Measurements from ENCODE around the gene KIAA1328.

Gene KIAA1328

DNA sequence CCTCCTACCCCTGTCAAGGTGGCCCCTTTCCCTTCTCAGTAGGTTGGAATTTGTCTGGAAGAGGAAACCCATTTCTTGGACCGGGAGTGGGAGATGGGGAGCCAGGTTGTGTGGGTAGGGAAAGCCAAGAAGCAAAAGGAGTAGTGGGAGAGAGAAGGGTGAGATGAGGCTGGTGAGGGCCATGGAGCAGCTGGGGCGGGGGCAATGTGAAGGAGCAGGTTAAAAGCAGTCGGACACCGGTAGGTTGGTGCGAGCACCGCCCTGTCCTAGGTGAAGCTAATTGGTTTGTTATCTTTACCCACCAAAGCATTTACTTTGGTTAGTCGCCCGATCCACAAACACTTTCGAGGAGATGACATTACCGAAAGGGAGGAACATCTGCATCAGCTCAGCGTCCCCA, 429.9 kb downstream of the KIAA1328 start:
- no peak for DNase-seq

DNA sequence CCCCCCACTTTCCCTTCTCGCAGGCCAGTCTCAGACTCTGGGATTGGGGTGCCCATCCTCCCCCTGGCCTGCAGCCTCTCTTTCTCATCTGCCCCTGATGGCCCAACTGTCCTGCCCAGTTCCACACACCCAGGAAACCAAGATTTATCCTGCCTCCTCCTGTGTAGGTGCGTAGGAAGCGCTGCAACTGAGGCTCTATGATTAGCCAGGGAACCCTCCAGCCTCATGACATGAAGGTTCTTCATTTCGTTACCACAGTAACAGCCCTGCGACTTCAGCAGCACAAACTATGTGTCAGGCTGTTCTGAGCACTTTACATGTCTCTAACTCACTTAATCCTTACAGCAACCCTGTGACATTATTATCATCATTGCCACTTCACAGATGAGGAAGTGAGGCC, 430.8 kb downstream of the KIAA1328 start:
- DNase-seq = no peak

DNA sequence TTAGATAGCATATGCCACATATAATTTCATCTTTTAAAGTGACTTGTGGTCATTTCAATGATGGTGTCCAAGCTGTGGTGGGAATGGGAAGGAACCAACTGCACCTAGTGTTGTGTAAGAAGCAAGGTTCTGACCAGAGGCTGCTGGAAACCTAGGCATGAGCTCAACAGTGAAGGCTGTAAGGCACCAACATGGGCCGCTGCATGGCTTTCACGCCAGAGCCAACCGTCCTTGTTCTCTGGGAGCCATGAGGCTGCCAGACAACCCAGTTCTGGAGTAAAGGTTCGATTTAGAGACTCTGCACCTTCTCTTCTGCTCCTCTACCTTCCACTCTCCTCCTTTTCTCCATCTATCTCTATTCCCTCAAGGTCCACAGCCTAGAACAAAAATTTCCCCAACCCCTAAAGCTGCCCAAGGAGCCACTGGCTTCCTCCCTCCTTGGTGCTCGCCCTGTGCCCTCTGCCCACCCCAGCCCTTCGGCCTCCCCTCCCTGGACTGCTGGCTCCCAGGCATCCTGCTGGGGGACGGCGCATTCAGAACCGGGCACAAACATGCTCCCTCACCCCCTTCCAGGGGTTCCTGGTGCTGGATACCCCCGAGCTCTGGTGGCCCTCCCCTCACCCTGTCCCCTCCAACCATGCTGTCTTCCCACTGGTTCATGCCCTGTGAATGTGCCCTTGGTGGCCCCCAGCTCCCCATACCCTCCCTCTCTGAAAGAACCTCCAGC, 431.6 kb downstream of the KIAA1328 start:
- no peak for DNase-seq

DNA sequence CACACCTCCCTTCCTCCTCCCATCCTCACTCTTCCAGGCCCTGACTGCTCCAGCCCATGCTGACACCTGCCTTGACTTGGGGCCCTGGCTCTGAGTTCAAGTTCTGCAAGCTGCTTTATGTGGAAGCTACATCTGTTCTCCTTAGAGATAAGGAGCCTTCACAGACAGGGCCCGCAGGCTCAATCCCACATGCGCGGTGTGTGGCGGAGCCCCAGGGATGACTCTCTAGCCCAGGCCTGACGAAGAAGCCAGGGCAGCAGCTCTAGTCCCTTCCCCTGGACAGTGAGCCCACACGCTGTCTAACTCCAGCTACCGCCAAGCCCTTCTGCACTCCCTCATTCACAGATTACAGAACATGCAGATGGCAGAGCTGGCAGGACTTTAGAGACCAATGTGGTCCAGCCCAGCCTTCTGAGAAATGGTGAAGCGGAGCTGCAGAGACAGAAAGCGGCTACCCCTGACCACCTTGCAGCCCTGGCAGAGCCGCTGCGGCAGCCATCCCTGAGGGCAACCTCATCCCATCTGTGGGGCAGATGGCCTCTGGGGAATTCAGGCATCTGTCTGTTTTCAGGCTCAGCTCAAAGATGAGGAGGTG, 432.4 kb downstream of the KIAA1328 start:
- DNase-seq = peak; percentile 26

DNA sequence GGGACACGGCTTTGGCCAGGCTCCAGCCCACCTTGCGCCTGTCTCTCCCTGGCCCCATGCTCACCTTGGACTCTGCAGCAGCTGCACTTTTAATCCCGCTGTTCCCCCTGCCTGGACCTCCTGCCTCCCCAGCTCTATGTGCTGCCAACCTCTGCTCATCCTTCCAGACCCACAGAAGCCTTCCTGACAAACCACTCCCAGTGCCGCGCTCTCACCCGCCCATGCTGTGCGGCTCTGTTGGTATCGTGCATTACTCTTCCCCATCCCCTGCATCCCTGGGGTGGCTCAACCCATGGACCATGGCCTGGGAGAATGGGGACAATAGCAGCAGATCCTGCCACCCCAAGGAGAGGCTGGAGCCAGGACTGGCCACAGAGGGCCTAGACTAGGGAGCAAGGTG, 433.1 kb downstream of the KIAA1328 start:
- DNase-seq = no peak

DNA sequence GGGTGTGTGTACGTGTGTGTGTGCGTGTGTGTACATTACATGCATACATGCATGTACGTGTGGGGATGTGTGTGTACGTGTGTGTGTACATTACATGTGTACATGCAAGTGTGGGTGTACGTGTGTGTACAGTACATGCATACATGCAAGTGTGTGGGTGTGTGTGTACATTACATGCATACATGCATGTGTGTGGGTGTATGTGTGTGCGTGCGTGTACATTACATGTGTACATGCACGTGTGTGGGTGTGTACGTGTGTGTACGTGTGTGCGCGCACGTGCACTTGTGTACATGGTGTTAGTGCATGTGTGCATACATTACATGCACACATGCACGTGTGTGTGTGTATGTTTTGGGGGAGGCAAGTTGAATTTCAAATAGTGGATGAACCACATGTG, 436.0 kb downstream of the KIAA1328 start:
- DNase-seq = no peak

DNA sequence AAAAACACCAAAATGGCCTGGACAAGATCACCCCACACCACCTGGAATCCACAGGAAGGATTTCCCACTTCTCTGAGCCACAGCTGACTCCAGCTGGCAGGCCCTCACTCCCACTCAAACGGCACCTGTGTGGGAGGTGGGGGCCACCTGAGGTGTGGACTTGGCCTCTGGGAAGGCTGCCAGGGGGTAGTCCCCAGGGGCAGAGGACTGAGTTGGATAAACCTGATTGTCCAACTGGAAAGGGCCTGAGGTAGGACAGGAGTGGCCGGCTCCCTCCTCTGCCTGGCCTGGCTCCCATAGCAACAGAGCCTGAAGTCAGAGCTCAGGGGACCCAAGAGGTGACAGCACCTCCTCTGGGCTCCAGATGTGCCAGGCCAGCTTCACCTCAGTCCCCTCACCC, 436.5 kb downstream of the KIAA1328 start:
- no peak for DNase-seq

DNA sequence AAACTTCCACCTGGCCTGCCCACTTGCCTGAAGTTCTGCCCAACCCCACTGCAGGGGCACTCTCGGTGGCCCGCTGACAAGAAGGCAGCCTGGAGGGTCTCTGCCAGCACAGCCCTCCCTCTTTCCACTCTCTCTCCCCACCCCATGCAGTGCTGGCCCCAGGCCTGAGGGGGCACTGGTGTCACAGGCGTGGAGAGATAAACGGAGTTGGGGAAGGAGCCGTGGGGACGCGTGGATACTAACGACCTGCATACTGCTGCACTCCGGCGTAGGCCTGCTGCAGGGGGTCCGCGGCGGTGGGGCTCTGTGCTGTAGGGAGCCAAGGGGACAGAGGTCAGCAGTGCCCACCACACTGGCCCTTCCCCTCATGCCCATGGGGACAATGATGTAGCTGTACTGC, 437.4 kb downstream of the KIAA1328 start:
- DNase-seq = no peak

DNA sequence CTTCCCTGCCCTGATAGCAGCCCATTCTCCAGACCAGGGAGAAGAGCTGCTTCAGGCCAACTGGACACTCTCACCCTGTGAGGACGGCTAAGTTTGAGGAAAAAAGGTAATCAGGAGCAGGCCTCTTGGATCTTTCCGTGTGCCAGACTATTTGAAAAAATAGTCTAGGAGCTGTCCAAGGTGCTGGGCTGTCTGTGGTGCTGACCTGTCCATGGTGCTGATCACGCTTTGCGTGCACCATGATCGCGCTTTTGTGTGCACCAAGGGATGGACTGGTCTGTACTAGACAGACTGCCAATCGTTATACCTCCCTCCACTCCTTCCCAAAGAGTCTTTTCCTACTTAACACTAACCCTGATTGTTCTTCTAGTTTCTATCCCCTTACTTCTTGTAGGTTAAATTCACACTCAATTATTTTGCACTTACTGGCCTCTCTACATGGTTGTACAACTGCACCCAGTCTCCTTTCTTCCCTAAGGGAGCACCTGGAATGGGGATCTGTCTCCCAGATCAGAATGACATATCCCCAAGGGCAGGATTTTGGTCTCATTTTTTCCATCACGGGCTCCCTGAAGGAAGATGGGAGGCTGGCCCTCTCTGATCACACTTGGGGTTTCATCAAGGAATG, 441.2 kb downstream of the KIAA1328 start:
- no peak for DNase-seq

DNA sequence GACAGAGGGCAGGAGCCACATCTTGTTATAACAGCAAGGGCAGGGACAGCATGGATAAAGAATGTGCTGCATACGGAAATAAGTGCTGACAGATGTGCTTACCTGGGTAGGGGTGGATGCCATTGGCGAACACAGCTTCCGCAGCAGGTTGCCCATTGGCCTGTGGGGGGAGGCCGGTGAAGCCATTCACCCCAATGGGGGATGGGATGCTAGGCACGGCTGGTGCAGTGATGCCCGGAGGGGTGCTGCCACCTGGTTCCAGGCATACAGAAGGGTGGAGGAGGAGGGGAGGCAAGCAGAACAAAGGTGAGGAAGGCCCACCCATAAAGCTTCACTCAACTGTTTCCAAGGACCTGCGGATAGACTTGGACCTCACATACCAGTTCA, 441.7 kb downstream of the KIAA1328 start:
- DNase-seq = no peak

DNA sequence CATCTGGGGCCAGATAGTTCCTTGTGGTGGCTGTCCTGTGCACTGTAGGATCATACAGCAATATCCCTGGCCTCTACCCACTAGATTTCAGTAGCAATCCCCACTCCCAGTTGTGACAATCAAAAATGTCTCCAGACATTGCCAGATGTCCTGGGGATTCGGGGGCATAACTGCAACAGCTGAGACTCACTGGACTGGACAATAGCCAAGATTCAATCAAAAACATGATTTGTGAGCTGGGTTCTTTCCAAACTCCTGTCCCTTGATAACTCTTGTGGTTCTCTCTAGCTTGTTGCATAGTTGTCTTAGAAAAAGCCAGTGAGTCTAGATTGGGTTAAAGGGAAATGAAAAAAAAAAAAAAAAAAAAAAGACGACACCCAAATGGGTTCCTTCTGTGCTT, 443.3 kb downstream of the KIAA1328 start:
- peak; percentile 90 for DNase-seq

DNA sequence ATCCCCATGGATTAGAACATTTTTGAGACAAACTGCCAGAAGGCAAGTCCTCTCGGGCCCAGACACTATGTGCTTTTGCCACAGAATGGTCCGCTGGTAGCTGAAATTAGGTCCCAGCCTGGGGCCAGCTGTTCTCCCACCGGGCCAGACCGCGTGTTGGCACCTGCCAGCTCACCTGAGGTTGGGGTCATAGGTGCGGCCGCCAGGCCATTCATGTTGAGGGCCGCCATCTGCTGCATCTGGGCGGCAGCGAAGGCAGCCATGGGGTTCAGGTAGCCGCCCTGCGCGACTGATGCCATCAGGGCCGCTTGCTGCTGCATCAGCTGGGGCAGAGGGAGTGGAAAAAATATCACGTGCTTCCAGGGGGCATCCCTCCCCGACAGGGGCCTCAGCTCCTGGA, 443.9 kb downstream of the KIAA1328 start:
- no peak for DNase-seq

DNA sequence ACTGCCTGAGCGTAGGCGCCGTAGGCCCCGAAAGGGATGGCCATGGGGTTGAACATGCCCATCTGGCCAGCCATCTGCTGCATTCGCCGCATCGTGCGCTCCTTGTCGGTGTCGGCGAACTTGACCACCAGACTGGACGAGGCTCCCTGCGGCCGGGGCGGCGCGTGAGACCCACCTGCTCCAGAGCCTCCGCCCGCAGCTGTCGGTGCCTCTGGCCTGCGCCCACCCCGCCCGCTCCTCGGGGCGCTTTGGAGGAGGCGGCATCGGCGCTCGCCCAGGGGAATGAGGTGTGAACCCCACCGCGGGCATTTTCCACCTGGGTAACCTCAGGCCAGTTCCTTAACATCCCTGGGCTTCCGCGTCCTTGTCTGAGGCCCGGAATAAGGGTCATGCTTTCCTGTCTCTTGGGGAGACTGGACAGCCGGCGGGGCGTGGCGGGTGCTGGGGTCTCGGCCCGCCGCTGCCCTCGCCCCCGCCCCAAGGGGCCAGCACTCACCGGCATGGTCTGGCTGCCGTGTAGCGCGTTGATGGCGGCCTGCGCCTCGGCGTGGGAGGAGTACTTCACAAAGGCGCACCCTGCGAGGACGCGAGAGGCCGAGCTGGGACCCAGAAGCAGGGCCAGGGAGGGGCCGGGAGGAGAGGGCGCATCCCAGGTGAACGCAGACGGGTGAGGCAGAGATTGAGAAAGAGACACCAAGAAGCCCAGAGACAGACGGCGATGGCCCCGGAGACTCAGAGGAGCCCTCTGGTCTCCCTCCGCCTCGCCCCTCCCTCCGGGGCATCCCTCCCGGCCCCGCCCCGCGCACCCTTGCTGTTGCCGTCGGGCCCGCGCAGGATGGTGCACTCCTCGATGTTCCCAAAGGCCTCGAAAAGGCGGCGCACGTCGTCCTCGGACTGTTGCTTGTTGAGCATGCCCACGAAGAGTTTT, 445.6 kb downstream of the KIAA1328 start:
- no peak for DNase-seq

DNA sequence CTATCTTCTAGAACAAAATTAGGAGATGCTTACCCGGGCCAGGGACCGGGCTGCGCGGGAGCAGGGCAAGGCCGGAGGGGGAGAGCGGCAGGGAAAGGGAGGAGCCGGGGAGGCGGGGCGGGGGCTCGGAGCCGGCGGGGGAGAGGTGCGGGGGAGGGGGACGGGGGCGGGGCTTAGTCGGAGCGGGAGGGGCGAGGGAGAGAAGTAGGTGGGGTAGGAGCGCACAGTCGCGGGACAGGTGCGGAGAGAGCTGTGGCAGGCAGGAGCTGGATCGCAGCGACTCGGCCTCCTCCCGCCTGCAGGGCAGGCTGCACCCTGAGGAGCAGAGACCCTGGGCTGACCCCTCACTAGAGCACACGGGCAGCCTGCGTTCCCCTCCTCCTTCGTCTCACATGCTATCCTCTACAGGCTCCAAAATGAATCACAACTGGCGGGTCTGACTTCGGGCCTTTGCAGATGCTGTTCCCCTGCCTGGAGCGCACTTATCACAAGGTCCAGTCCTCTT, 446.4 kb downstream of the KIAA1328 start:
- DNase-seq = no peak

DNA sequence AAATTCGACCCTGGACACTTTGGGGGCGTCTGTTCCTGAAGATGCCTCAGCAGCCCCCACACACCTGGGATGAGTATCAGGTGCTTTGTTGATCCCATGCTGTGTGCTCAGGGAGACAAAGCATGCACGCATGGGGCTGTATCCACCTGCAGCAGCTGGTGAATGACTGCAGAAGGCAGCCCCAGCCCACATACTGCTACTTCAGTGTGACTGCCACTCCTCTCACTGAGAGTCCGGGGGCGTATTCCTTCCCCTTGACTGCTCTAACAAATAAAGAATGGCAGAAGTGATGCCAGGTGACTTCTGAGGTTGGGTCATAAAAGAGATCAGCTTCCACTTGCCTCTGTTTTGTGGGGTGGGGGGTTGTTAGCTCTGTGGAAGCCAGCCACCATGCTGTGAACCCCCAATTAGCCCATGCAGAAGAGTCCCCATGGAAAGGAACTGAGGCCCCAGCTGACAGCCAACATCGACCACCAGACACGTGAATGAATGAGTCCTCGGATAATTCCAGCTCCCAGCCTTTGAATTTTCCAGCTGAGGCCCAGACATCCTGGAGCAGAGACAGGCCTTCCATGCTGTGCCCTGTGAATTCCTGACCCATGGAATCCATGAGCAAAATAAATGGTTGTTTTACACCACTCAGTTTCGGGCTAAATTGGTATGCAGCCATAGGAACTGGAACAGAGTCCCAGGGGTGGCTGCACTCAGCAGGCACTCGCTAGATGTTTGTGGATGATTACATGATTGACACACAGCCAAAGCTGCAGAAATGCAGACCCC, 447.4 kb downstream of the KIAA1328 start:
- no peak for DNase-seq

DNA sequence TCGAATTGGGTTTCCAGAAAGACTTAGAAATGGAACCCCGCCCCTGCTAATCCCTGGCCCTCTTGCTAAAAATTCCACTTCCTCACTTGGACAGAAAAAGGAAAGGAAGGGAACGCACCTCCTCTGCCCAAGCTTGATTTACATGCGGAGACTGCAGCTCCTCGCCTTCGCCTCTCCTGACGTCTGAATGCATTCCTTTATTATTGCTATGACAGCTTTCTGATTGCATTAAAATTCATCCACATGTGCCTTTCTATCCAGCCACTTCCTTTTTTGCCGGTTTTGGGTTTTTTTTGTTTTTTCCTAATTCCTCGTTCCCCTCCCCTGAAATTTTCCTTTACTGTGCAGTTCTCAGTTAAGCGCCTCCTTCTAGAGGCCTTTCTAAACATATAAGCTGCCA, 448.9 kb downstream of the KIAA1328 start:
- no peak for DNase-seq
